Panc1 (cell line): Measurements from ENCODE around the gene PHC1. TPM values are rescaled to one million over a fixed set of nuclear protein-coding genes. Genes with fewer than 3 reads are reported as not detected.

Experiments used
- ATAC-seq: fragments of 200-7000 bp; cut with Tn5 transposase; 2 replicates; pipeline ENCODE4 v1.9.1; 2020; ENCODE audit warnings: mild to moderate bottlenecking, moderate library complexity
- BruUV-seq: library from RNA; stranded (reverse); fragments of 400-500 nt; replicated peaks from 2 replicates; lab custom pipeline; 2021; lab: Mats Ljungman, UMichigan
- CTCF ChIA-PET: fragments of 300-600 bp; sonication (Branson Sonifier 250); formaldehyde crosslinking; loops from one replicate; lab custom pipeline; 2022; ENCODE audit warnings: antibody characterized with exemption; lab: Charles Lee
- POLR2A ChIA-PET: fragments of 300-600 bp; sonication (Branson Sonifier 250); formaldehyde crosslinking; loops from one replicate; lab custom pipeline; 2022; ENCODE audit warnings: antibody characterized with exemption; lab: Charles Lee
- DNase-seq: peaks from one replicate; pipeline ENCODE4 v3.0.0-alpha.2; 2010; ENCODE audit warnings: low read depth, low spot score
- H3K27ac ChIP-seq: 2 replicates; pipeline ENCODE4 v1.5.1; 2011; ENCODE audit warnings: mild to moderate bottlenecking, low read length, inconsistent platforms
- H3K27me3 ChIP-seq: fragments of 200-500 bp; sonication (Bioruptor generic); 2 replicates; pipeline ENCODE4 v1.6.0; 2014; ENCODE audit warnings: low read length, inconsistent platforms; ENCODE audit not compliant: control insufficient read depth, insufficient read depth
- H3K36me3 ChIP-seq: fragments of 200-500 bp; sonication (Bioruptor generic); 2 replicates; pipeline ENCODE4 v1.5.1; 2014; ENCODE audit warnings: inconsistent platforms, mild to moderate bottlenecking, low read length, moderate library complexity; ENCODE audit not compliant: control insufficient read depth, insufficient read depth
- H3K4me1 ChIP-seq: 2 replicates; pipeline ENCODE4 v1.5.1; 2011; ENCODE audit warnings: inconsistent platforms, mild to moderate bottlenecking, low read length, moderate library complexity; ENCODE audit not compliant: control insufficient read depth, insufficient read depth
- H3K4me3 ChIP-seq, 2 experiments: 2 replicates each; pipeline ENCODE4 v1.5.1; 2011 to 2012; ENCODE audit warnings: low read depth in 2 of 2, low read length in 2 of 2, mild to moderate bottlenecking in 2 of 2, inconsistent platforms in 1 of 2, moderate library complexity in 1 of 2
- H3K9me3 ChIP-seq: fragments of 200-500 bp; sonication (Bioruptor generic); 2 replicates; pipeline ENCODE4 v1.5.1; 2014; ENCODE audit warnings: low read depth, mild to moderate bottlenecking, inconsistent platforms, low read length, moderate library complexity; ENCODE audit not compliant: control insufficient read depth, insufficient read depth
- CTCF ChIP-seq: fragments of 450-650 bp; IDR thresholded peaks from 2 replicates; pipeline ENCODE4 v1.5.1; 2017; ENCODE audit warnings: mild to moderate bottlenecking
- POLR2AphosphoS5 ChIP-seq: IDR thresholded peaks from 2 replicates; pipeline ENCODE4 v1.6.1; 2012; ENCODE audit warnings: mild to moderate bottlenecking, low read depth, low read length, moderate library complexity
- REST ChIP-seq, 2 experiments: IDR thresholded peaks; 2 replicates each; pipeline ENCODE4 v1.6.1; 2011 to 2012; ENCODE audit warnings: low read depth in 2 of 2, control low read depth in 1 of 2, low read length in 1 of 2, mild to moderate bottlenecking in 1 of 2, moderate library complexity in 1 of 2; ENCODE audit not compliant: insufficient read depth in 1 of 2
- SIN3A ChIP-seq: IDR thresholded peaks from 2 replicates; pipeline ENCODE4 v1.6.1; 2012; ENCODE audit warnings: low read depth, mild to moderate bottlenecking, low read length, moderate library complexity, borderline replicate concordance; ENCODE audit not compliant: insufficient read depth
- TCF7L2 ChIP-seq: IDR thresholded peaks from 2 replicates; pipeline ENCODE4 v1.6.1; 2011; ENCODE audit warnings: mild to moderate bottlenecking, low read depth, low read length, inconsistent platforms
- in situ Hi-C: cut with HindIII; loops from 2 replicates; pipeline ENCODE4 v1.10.0; 2016; ENCODE audit warnings: low sequenced_read_pairs, low pct_unique_long_range_greater_than_20kb
- intact Hi-C: fragments of 100-400 bp; cut with micrococcal nuclease; formaldehyde crosslinking; loops from one replicate; pipeline ENCODE4 v1.10.0; 2022; ENCODE audit not compliant: unreplicated experiment
- total RNA-seq: library from RNA; stranded (reverse); gene quantifications from one replicate; pipeline ENCODE4 v1.2.1, GENCODE V29; 2021; ENCODE audit not compliant: unreplicated experiment

Gene PHC1
- total RNA-seq, 1 experiment from 2014 or later, result 15.6 TPM

- no peaks in the 10 kb centered on the region for H3K27me3 ChIP-seq
- intact Hi-C loops (no loop called here), in situ Hi-C loops (no loop called here)
- ChIA-PET CTCF (no interaction called here), POLR2A (interaction anchor here (0.5 kb wide), 1 partner anchor 937 kb away, joined by 8 read pairs; no protein-coding TSS in a partner anchor)
- ATAC-seq (no peak), DNase-seq (no peak)
- no peaks in the 10 kb centered on the region for H3K36me3 ChIP-seq
- no peaks in the 10 kb centered on the region for H3K9me3 ChIP-seq
- no peak overlapping the region for H3K4me3 ChIP-seq
- no peaks in the 10 kb centered on the region for H3K4me1 ChIP-seq
- no peak overlapping the region for H3K27ac ChIP-seq
- no TSS peak for BruUV-seq
- TF ChIP-seq CTCF (no peak), POLR2AphosphoS5 (no peak), TCF7L2 (no peak), SIN3A (no peak)
Measured at GRCh38 chr12:8968761-8969160, 54.5 kb downstream of the PHC1 start.

GRCh38 chr12:8969861-8970411 lies 55.6 kb downstream of the PHC1 start:
- Histone ChIP-seq H3K36me3 (no peaks in the 10 kb centered on the region), H3K9me3 (no peaks in the 10 kb centered on the region), H3K4me3 (no peak overlapping the region), H3K4me1 (no peaks in the 10 kb centered on the region), H3K27ac (no peak overlapping the region), H3K27me3 (no peaks in the 10 kb centered on the region)
- ATAC-seq (no peak), DNase-seq (no peak)
- TF ChIP-seq TCF7L2 (no peak), POLR2AphosphoS5 (no peak), CTCF (no peak), SIN3A (no peak), REST (IDR thresholded peaks at IDR 0.05; ENCODE audit: insufficient read depth in 1 of 2, low read depth in 2 of 2, low read length in 1 of 2) (no peak)
- intact Hi-C loops (no loop called here), in situ Hi-C loops (no loop called here)
- no TSS peak for BruUV-seq
- POLR2A ChIA-PET, result no interaction called here
- CTCF ChIA-PET, result no interaction called here
